ENCODE data around the gene ADK.
A peak's percentile ranks its signal among the peaks of the same experiment; 100 is the strongest.
"Not testable (repeated sequence)": the region's sequence is repeated elsewhere in the genome, so short reads cannot be mapped to it uniquely, and the experiment has no call there.

ADK gene

DNA sequence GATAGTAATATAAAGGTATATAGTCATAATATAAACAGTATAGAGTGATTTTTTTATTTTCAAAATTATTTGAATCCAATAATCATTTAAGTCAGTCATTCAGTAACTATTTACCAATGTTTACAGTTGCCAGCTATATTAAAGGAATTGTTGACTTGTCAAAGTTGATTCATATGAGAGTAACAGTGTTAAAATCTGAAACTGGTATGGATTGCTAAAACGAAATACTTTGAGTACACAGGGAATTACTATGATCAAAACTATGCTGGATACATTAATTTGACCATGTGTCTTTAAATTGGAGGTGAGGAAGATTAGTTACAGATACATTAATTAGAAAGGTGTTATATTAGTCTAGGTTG lies 282.6 kb downstream of the ADK start:
- no peak for DNase-seq

GRCh38 chr10:74433993-74434392 lies 283.0 kb downstream of the ADK start:
- DNase-seq = no peak

- DNase-seq = no peak
These were observed 283.5 kb downstream of the ADK start for GRCh38 chr10:74434547-74434946.

- DNase-seq = no peak
These were observed 285.6 kb downstream of the ADK start for GRCh38 chr10:74436523-74437170.

DNA sequence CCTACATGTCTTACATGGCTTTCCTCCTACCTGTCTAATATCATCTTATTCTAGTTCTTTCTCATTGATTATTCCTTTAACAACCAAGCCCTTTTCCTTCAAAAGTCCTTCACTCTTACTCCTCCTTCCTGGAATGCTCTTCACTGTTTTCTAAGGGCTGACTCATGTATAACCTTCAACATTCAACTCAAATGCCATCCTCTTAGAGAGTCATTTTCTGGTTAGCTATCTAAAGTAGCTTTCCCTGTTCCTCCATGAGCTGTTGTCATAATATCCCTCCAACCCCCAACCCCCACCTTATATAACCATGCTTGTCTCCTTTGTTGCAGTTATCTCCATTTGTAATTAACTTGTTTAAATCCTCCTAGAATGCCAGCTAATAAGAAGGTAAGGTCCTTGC lies 286.8 kb downstream of the ADK start:
- DNase-seq = no peak

- DNase-seq = no peak
These were observed 288.2 kb downstream of the ADK start for GRCh38 chr10:74439213-74439612.

GRCh38 chr10:74445493-74445892 lies 294.5 kb downstream of the ADK start:
- DNase-seq = no peak

- DNase-seq = no peak
These were observed 299.6 kb downstream of the ADK start for GRCh38 chr10:74450602-74451001.

DNA sequence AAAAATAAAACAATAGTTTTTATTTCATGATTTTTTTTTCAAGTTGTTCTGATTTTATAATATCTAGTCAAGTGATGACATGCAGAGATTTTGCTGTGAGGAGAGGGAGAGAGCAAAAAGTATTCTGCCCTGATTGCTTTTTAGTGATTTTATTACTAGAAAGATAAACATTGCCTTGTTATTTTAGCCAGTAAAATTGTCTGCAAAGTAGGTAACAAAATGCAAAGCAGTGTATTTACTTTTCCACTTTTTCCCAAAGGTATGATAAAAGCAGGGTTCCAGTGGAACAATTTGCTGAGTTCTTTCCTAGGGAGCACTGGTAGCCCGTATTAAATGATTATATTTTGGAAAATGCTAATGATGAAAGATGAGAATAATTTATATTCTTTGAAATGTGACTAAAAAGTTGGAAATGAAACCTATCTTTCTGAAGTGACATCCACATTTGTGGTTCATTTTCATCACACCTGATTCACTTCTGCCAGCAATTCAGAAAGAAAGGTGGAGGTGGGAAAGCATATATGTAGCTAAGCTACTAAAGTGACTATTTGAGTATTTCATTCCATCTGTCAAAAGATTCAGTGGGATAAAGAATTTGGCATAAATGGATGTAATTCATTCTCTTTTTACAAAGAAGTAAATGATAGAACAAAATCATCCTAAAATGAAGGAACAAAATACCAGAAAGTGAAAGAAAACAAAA lies 300.3 kb downstream of the ADK start:
- DNase-seq = no peak

GRCh38 chr10:74453169-74453568 lies 302.1 kb downstream of the ADK start:
- DNase-seq = peak; percentile 97

- DNase-seq = not testable (repeated sequence)
These were observed 306.5 kb downstream of the ADK start for GRCh38 chr10:74457478-74457877.

GRCh38 chr10:74460812-74461211 lies 309.8 kb downstream of the ADK start:
- no peak for DNase-seq

DNA sequence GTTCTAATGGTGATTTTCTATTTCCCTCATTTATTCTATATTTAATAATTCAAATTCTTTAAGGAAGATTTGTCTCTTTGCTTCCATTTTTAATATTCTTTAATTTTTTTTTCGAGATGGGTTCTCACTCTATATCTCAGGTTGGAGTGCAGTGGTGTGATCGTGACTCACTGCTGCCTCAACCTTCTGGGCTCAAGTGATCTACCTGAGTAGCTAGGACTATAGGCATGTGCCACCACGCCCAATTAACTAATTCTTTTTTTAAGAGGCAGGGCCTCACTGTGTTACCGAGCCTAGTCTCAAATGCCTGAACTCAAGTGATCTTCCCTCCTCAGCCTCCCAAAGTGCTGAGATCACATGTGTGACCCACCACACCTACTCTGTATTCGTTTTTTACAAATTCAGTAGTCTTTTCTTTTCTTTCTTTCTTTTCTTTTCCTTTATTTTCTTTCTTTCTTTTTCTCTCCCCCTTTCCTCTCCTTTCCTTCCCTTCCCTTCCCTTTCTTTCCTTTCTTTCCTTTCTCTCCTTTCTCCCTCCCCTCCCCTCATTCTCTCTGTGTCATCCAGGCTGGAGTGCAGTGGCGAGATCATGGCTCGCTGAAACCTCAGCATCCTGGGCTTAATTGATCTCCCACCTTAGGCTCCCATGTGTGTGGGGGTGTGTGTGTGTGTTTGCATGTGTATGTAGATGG lies 323.1 kb downstream of the ADK start:
- no peak for DNase-seq

DNA sequence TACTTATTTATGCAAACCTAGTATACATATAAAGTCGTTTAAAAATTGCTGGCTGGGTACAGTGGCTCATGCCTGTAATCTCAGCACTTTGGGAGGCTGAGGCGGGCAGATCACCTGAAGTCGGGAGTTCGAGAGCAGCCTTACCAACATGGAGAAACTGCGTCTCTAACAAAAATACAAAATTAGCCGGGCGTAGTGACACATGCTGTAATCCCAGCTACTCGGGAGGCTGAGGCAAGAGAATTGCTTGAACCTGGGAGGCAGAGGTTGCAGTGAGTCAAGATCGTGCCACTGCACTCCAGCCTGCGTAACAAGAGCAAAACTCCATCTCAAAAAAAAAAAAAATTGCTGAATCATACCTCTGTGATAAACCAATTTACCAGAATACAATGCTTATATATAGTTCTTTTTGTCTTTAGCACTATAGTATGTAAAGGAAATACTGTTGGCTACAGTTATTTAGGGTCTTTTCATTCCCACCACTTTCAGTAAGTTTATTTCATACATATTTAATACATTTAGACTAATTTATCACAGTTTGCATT lies 325.2 kb downstream of the ADK start:
- DNase-seq = not testable (repeated sequence)

- DNase-seq = no peak
These were observed 329.8 kb downstream of the ADK start for GRCh38 chr10:74480778-74481177.

- DNase-seq = no peak
These were observed 332.3 kb downstream of the ADK start for GRCh38 chr10:74483356-74483755.

DNA sequence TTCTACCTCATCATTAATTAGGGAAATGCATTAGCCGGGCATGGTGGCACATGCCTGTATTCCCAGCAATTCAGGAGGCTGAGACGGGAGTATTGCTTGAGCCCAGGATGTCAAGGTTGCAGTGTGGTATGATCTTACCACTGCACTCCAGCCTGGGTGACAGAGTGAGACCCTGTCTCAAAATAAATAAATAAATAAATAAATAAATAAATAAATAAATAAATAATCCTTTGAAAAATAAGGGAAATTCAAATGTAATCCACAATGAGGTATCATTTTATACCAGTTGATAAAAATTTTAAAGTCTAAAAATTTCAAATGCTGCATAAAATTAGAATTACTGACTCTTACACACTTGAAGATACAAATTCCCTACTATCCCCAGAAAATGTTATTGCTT lies 334.3 kb downstream of the ADK start:
- no peak for DNase-seq

GRCh38 chr10:74486659-74487058 lies 335.6 kb downstream of the ADK start:
- DNase-seq = no peak

- no peak for DNase-seq
These were observed 337.9 kb downstream of the ADK start for GRCh38 chr10:74488907-74489306.

- peak; percentile 34 for DNase-seq
These were observed 339.5 kb downstream of the ADK start for GRCh38 chr10:74490551-74490950.

- DNase-seq = no peak
These were observed 340.0 kb downstream of the ADK start for GRCh38 chr10:74491014-74491413.

DNA sequence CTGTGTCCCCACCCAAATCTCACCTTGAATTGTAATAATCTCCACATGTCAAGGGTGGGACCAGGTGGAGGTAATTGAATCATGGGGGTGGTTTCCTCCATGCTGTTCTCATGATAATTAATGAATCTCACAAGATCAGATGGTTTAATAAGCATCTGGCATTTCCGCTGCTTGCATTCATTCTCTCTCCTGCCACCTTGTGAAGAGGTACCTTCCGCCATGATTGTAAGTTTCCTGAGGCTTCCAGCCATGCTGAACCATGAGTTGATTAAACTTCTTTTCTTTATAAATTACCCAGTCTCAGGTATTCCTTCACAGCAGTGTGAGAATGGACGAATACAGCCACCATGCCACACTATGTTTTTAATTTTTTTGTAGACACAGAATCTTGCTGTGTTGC lies 345.3 kb downstream of the ADK start:
- DNase-seq = not testable (repeated sequence)

DNA sequence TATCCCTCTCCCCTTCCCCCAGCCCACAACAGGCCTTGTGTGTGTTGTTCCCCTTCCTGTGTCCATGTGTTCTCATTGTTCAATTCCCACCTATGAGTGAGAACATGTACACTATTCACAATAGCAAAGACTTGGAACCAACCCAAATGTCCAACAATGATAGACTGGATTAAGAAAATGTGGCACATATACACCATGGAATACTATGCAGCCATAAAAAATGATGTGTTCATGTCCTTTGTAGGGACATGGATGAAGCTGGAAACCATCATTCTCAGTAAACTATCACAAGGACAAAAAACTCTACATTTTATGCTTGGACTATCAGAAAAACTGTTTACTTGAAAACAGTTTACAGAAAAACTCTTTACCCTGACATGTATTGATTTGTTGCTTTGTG lies 347.6 kb downstream of the ADK start:
- DNase-seq = not testable (repeated sequence)

All from NCI-H146 (cell line).